K562 (cell line): ENCODE measurements around the gene TCEANC2. TPM values are rescaled to one million over a fixed set of nuclear protein-coding genes. Genes with fewer than 3 reads are reported as not detected.

Experiments used
- ATAC-seq: fragments of 200-7000 bp; cut with Tn5 transposase; 3 replicates; pipeline ENCODE4 v1.9.1; 2020; ENCODE audit warnings: moderate library complexity
- BruUV-seq: library from RNA; stranded (reverse); fragments of 400-500 nt; replicated peaks from 2 replicates; lab custom pipeline; 2021; lab: Mats Ljungman, UMichigan
- CTCF ChIA-PET: fragments of 300-600 bp; formaldehyde crosslinking; extraction: SDS; loops from one replicate; lab custom pipeline; 2021; ENCODE audit warnings: low intra/inter-chr PET ratio; lab: Yijun Ruan, JAX
- POLR2A ChIA-PET: fragments of 300-600, 350-650 bp; sonication (Branson Sonifier 250); formaldehyde crosslinking; extraction: SDS; loops from one replicate; lab custom pipeline; 2021; ENCODE audit warnings: antibody characterized with exemption, inconsistent platforms; lab: Yijun Ruan, JAX
- DNase-seq, 4 experiments: peaks; one replicate each; pipeline versions ENCODE4 v3.0.0 to v3.0.0-alpha.2; 2011 to 2018; ENCODE audit warnings: low spot score in 3 of 4, mixed read lengths in 3 of 4; ENCODE audit errors: extremely low read depth in 1 of 4
- FAIRE-seq: peaks from 2 replicates; lab custom pipeline; 2011; peaks lifted over from hg19 to GRCh38; lab: Jason Lieb, UNC
- H2AFZ ChIP-seq: 2 replicates; pipeline ENCODE4 v1.6.0; 2011; ENCODE audit warnings: low read depth, low read length, control low read depth, inconsistent platforms
- H3K27ac ChIP-seq: fragments of 200-600 bp; 3 replicates; pipeline ENCODE4 v1.8.0; 2011; ENCODE audit warnings: low read depth, mild to moderate bottlenecking, control low read depth, inconsistent platforms, low read length, moderate library complexity, mixed read lengths; ENCODE audit errors: extremely low read depth
- H3K27me3 ChIP-seq, 2 experiments: fragments of 300-600 bp in 1 of 2; 2 replicates in 1 of 2; 3 replicates in 1 of 2; pipeline versions ENCODE4 v1.6.0 to v1.8.0; 2011; ENCODE audit warnings: inconsistent platforms in 2 of 2, low read length in 2 of 2, mild to moderate bottlenecking in 1 of 2, mixed read lengths in 1 of 2, moderate library complexity in 1 of 2; ENCODE audit not compliant: control insufficient read depth in 2 of 2, insufficient read depth in 2 of 2
- H3K36me3 ChIP-seq: fragments of 300-600 bp; 3 replicates; pipeline ENCODE4 v1.8.0; 2011; ENCODE audit warnings: mild to moderate bottlenecking, low read length, inconsistent platforms; ENCODE audit not compliant: control insufficient read depth, insufficient read depth
- H3K4me1 ChIP-seq, 2 experiments: fragments of 200-600 bp in 1 of 2; replicated peaks in 1 of 2; 2 replicates in 1 of 2; 3 replicates in 1 of 2; pipeline versions ENCODE4 v1.5.1 to v1.8.0; 2011; ENCODE audit warnings: inconsistent platforms in 2 of 2, low read length in 2 of 2, mild to moderate bottlenecking in 1 of 2, mixed read lengths in 1 of 2, moderate library complexity in 1 of 2; ENCODE audit not compliant: control insufficient read depth in 2 of 2, insufficient read depth in 2 of 2
- H3K4me2 ChIP-seq: 2 replicates; pipeline ENCODE4 v1.6.1; 2011; ENCODE audit warnings: low read length, control low read depth, inconsistent platforms, mixed read lengths; ENCODE audit not compliant: insufficient read depth
- H3K4me3 ChIP-seq: fragments of 200-600 bp; sonication (generic), shearing (Covaris generic); 2 replicates; pipeline ENCODE4 v1.5.1; 2016; ENCODE audit warnings: control low read depth, inconsistent platforms
- H3K79me2 ChIP-seq: fragments of 200-600 bp; 3 replicates; pipeline ENCODE4 v1.8.0; 2011; ENCODE audit warnings: low read length, inconsistent platforms; ENCODE audit not compliant: control insufficient read depth, insufficient read depth
- H3K9ac ChIP-seq, 2 experiments: 2 replicates each; pipeline versions ENCODE4 v1.6.0 to v1.6.1; 2011; ENCODE audit warnings: low read depth in 2 of 2, low read length in 2 of 2, control low read depth in 1 of 2, inconsistent platforms in 1 of 2, mild to moderate bottlenecking in 1 of 2, mixed read lengths in 1 of 2; ENCODE audit not compliant: insufficient read depth in 1 of 2
- H3K9me1 ChIP-seq: one replicate; pipeline ENCODE4 v1.6.0; 2011; ENCODE audit warnings: inconsistent platforms, mild to moderate bottlenecking, low read length, moderate library complexity; ENCODE audit not compliant: control insufficient read depth, insufficient read depth
- H3K9me3 ChIP-seq: replicated peaks from 2 replicates; pipeline ENCODE4 v1.5.1; 2011; ENCODE audit warnings: low read depth, low read length, inconsistent platforms; ENCODE audit not compliant: control insufficient read depth, insufficient read depth
- H4K20me1 ChIP-seq: replicated peaks from 2 replicates; pipeline ENCODE4 v1.6.1; 2011; ENCODE audit warnings: low read length, inconsistent platforms, mixed read lengths; ENCODE audit not compliant: control insufficient read depth, insufficient read depth
- RFX1 ChIP-seq: fragments of 450-650 bp; IDR thresholded peaks from 2 replicates; pipeline ENCODE4 v1.6.1; 2016; ENCODE audit warnings: mild to moderate bottlenecking, moderate library complexity
- SOX6 ChIP-seq: fragments of 450-650 bp; IDR thresholded peaks from 2 replicates; pipeline ENCODE4 v1.6.1; 2014; ENCODE audit warnings: mild to moderate bottlenecking
- ZBTB7A ChIP-seq: IDR thresholded peaks from 2 replicates; pipeline ENCODE4 v1.6.1; 2011; ENCODE audit warnings: low read depth, mild to moderate bottlenecking, low read length, moderate library complexity, borderline replicate concordance; ENCODE audit not compliant: control insufficient read depth
- ZNF75A ChIP-seq: fragments of 450-650 bp; formaldehyde crosslinking; IDR thresholded peaks from 2 replicates; pipeline ENCODE4 v1.4.0; 2020; ENCODE audit warnings: mild to moderate bottlenecking
- WGBS: fragments of 100-300 bp; shearing (Covaris generic); methylation state at CpG from one replicate; pipeline ENCODE4 v1.1.6; 2016; ENCODE audit warnings: low coverage, mixed read lengths; ENCODE audit not compliant: insufficient coverage; ENCODE audit errors: missing lambda C conversion rate; 5-methylcytosine and 5-hydroxymethylcytosine counted together
- in situ Hi-C: fragments of 300-500 bp; cut with MboI; formaldehyde crosslinking; loops from 4 replicates; pipeline ENCODE4 v1.15.0; 2018; ENCODE audit warnings: inconsistent platforms, mixed read lengths
- intact Hi-C: fragments of 100-400 bp; cut with micrococcal nuclease; formaldehyde crosslinking; loops from 2 replicates; pipeline ENCODE4 v1.14.2; 2022
- polyA plus RNA-seq, 8 experiments: library from polyadenylated mRNA; depleted of rRNA in 4 of 8; stranded (reverse) in 5 of 8; unstranded in 3 of 8; fragments of >200 nt; fragmentation: Nextera tagmentation in 2 of 8; fragmentation: Illumina TruSeq in 1 of 8; extraction: Ambion mirVana in 2 of 8; extraction: Trizol in 1 of 8; gene quantifications; 2 replicates each; pipeline versions ENCODE4 v1.2.1 to v1.2.3, GENCODE V29; 2011 to 2014; ENCODE audit warnings: inconsistent platforms in 1 of 8, missing spikeins in 1 of 8
- total RNA-seq, 7 experiments: library from RNA; depleted of rRNA in 6 of 7; stranded (reverse); fragments of >200 nt in 6 of 7; fragmentation: Illumina TruSeq in 2 of 7; extraction: Trizol in 2 of 7; gene quantifications; 2 replicates each; pipeline versions ENCODE4 v1.2.1 to v1.2.3, GENCODE V29; 2011 to 2021; ENCODE audit warnings: low replicate concordance in 1 of 7

Gene TCEANC2
- total and polyA plus RNA-seq, 9 of the 15 experiments (the other 6 are each of a cell fraction or from before 2014, with no cell fraction given) = 3.3 to 10.2 (median 7.0) TPM

DNA sequence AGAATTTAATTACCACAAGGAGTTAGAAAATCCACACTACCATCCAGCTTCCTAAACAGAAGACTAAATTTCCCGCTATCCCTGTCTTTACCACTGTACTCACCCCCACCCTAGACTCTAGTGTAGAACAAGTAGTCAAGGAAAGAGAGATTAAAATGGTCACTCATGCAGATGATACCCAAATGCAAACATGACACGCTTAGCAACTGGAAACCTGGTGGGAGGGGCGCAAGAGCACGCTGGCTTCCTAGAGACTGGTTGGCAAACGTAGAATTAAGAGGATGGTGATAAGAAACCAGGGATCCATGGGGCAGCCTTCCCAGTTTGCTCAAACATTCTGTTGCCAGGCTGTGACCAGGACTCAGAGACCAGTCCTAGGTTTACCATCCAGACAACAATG, 25.6 kb upstream of the TCEANC2 start:
- intact Hi-C loops = no loop called here
- H2AFZ ChIP-seq = no peak overlapping the region
- DNase-seq = no peak
- ChIA-PET POLR2A (no interaction called here), CTCF (interaction anchor here (0.9 kb wide), 1 partner anchor 13 kb away, joined by 3 read pairs; no protein-coding TSS in a partner anchor)
- H3K9me1 ChIP-seq = no peaks in the 10 kb centered on the region
- H3K36me3 ChIP-seq = peaks cover 21% of the 10 kb centered on the region; the same call in 2 of the 3 replicates
- H3K27ac ChIP-seq = no peak overlapping the region
- 55% methylated on average over 5 of the region's 5 CpGs for WGBS
- peak; percentile 34; the same call in 1 of the 3 replicates for ATAC-seq
- no peaks in the 10 kb centered on the region for H3K79me2 ChIP-seq
- H3K4me3 ChIP-seq = no peak overlapping the region
- TF ChIP-seq ZNF75A (no peak), RFX1 (peak; percentile 12; the same call in 1 of the 2 replicates)
- no peaks in the 10 kb centered on the region for H3K4me1 ChIP-seq
- no TSS peak for BruUV-seq
- H3K27me3 ChIP-seq = no peaks in the 10 kb centered on the region
- in situ Hi-C loops = no loop called here
- no peak overlapping the region for H3K4me2 ChIP-seq
- no peaks in the 10 kb centered on the region for H4K20me1 ChIP-seq
- no peak overlapping the region for H3K9ac ChIP-seq
- FAIRE-seq = no peak
- no peaks in the 10 kb centered on the region for H3K9me3 ChIP-seq

DNA sequence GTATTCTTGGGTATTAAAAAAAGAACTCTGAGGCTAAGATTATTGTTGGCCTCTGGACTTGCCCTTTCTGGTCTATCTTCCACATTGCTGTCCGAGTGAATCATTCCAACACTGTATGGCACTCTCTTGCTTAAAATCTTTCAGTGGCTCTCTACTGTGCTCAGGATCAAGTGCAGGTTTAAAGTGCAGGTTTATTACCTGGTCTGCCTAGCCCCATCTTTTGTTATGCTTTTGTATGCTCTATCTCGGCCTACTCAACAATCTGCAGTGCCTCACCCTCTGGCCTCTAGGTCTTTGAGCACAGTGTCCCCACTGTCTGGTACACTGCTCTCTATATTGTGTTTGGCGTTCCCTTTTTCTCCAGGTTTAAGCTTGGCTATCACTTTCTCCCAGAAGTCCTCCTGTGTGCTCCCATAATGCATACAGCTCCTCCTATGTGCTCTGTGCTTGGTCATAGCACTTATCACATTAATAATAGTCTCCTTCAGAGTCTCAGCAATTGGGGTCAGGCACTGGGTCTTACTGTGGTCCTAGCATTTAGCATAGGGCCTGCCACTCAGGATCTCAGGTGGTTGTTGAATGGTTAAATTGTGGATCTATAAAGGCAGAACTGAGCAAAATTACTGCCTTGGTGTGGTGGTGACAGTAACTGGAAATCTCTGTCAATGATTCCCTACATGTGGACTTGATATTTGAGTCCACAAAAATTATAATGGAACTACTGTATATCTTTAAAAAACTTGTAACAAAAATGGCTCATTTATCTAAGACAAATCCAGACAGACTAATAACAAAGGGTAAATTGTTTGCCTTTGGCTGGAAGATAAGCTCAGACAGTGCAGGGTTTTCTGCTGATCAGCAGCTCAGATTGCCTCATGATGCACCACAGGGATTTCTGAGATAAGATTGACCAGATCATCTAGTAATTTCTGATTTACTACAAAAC, 24.8 kb upstream of the TCEANC2 start:
- H2AFZ ChIP-seq = no peak overlapping the region
- no TSS peak for BruUV-seq
- no peak for FAIRE-seq
- intact Hi-C loops = no loop called here
- no peak overlapping the region for H3K27ac ChIP-seq
- no peaks in the 10 kb centered on the region for H3K9me3 ChIP-seq
- WGBS = 15% methylated on average over 3 of the region's 3 CpGs
- H3K4me3 ChIP-seq = no peak overlapping the region
- in situ Hi-C loops = no loop called here
- ChIA-PET POLR2A (interaction anchor here (0.8 to 1.5 kb wide), 4 partner anchors 9 to 24 kb away, joined by 3 to 8 read pairs (median 4); no protein-coding TSS in a partner anchor), CTCF (no interaction called here)
- no peaks in the 10 kb centered on the region for H3K27me3 ChIP-seq
- H3K79me2 ChIP-seq = no peaks in the 10 kb centered on the region
- no peak for DNase-seq
- peak; percentile 54 for ATAC-seq
- no peak overlapping the region for H3K9ac ChIP-seq
- TF ChIP-seq ZBTB7A = no peak
- peak; percentile 39; the same call in 1 of the 2 replicates for TF ChIP-seq SOX6
- peaks cover 23% of the 10 kb centered on the region; the same call in 2 of the 3 replicates for H3K36me3 ChIP-seq
- H3K9me1 ChIP-seq = no peaks in the 10 kb centered on the region
- no peak overlapping the region for H3K4me2 ChIP-seq
- H4K20me1 ChIP-seq = no peaks in the 10 kb centered on the region
- no peaks in the 10 kb centered on the region for H3K4me1 ChIP-seq
